Measurements from ENCODE around the gene TRAF5.
A peak's percentile ranks its signal among the peaks of the same experiment; 100 is the strongest.
"Not testable (repeated sequence)": the region's sequence is repeated elsewhere in the genome, so short reads cannot be mapped to it uniquely, and the experiment has no call there.

Gene TRAF5

DNA sequence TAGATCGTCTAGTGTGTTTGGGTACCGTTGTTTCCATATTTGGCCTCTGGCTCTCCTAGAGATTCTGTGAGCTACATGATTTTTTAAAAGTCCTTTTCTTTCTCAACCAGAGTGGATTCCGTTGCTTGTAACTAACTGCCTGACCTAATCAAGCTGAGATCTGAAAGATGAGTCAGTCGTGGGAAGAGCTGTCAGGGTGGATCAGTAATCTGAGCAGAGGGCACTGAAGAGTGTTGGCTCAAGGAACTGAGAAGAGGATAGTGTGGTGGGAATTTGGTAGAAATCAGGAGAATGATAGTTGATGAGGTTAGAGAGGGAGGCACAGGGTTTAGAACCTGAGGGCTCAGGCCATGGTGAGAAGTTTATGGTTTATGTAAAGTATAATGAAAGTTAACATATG is 52.2 kb downstream of the TRAF5 start:
- DNase-seq (ENCODE audit: low spot score), result no peak

- no peak for DNase-seq (ENCODE audit: low spot score)
These were observed 52.8 kb downstream of the TRAF5 start for GRCh38 chr1:211379446-211379845.

- DNase-seq (ENCODE audit: low spot score), result no peak
These were observed 55.0 kb downstream of the TRAF5 start for GRCh38 chr1:211381481-211382181.

DNA sequence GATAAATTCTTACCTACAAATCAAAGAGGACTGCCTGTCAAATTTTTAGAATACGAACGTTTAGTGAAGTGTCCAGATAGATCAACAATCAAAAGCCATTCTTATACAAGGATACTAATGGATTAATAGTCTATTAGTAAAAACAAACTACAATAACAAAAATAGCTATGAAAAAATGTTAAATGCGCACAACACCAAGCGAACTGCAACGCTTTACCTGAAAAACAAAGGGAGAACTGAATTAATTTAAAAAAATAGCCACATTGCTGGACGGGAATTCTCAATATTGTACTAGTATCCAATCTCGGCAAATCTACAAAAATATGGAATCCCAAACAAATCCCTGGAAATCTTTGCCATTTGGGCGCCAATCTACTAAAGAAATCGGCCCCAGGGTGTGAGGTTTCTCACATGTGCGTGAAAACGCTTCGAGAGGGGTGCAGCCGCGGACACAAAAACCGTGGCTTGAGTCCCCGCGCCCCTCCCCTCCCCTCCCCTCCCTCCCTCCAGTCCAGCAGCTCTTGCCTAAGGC is 55.6 kb downstream of the TRAF5 start:
- DNase-seq (ENCODE audit: low spot score), result no peak

DNA sequence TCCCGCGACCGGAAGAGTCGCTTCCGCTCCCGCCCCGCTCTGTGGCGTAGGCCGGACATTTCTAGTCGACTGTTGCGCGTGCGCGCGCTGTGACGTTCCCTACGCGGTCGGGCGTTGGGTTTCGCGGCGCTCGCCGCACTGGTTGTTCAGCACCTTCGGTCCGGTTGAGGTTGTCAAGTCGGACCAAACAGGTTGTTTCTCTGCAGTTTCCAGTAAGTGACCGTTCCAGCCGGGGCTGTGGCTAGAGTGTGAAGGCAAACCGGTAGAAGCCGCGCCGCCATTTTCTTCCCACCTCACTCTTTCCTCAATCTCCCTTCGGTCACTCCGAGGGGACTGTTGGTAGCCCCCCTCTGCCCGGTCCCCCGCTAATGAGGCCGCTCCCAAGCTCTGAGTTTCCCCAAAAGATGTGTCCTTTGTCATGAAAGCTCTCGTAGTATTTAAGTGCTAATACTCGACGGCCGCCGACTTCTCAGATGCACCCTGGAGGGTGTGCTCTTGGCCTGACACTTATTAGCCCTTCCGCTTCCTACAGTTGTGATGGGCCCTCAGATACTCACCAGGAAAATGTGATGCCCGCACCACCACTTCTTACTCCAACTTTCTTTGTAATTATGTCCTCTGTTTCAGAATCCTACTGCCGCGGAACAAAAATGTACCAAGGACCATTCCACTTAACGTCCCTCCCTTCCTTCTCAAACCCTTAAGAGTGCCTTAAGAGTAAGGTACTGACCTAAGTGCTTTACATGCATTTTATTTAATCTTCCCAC is 56.3 kb downstream of the TRAF5 start:
- DNase-seq (ENCODE audit: low spot score), result peak; percentile 92

GRCh38 chr1:211384524-211384923 is 57.9 kb downstream of the TRAF5 start:
- no peak for DNase-seq (ENCODE audit: low spot score)

DNA sequence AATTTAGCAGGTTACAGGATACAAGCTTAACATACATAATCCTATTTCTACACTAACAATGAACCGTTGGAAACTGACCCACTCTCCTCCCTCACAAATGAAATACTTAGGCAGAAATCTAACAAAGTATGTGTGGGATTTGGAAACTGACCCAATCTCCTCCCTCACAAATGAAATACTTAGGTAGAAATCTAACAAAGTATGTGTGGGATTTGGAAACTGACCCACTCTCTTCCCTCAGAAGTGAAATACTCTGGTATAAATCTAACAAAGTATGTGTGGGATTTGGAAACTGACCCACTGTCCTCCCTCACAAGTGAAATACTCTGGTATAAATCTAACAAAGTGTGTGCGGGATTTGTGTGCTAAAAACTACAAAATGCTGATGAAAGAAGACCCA is 60.3 kb downstream of the TRAF5 start:
- DNase-seq (ENCODE audit: low spot score), result no peak

DNA sequence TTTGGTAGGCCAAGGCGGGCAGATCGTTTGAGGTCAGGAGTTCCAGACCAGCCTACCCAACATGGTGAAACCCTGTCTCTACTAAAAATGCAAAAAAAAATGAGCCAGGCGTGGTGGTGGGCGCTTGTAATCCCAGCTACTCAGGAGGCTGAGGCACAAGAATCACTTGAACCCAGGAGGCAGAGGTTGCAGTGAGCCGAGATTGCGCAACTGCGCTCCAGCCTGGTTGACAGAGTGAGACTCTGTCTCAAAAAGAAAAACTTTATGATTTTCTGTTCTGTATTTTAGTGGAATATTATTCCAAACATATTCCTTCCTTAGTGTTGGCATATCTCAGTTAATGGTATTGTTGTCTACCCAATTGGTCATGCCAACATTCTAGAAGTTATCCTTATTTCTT is 64.2 kb downstream of the TRAF5 start:
- not testable (repeated sequence) for DNase-seq (ENCODE audit: low spot score)

- no peak for DNase-seq (ENCODE audit: low spot score)
These were observed 66.6 kb downstream of the TRAF5 start for GRCh38 chr1:211393203-211393602.

DNA sequence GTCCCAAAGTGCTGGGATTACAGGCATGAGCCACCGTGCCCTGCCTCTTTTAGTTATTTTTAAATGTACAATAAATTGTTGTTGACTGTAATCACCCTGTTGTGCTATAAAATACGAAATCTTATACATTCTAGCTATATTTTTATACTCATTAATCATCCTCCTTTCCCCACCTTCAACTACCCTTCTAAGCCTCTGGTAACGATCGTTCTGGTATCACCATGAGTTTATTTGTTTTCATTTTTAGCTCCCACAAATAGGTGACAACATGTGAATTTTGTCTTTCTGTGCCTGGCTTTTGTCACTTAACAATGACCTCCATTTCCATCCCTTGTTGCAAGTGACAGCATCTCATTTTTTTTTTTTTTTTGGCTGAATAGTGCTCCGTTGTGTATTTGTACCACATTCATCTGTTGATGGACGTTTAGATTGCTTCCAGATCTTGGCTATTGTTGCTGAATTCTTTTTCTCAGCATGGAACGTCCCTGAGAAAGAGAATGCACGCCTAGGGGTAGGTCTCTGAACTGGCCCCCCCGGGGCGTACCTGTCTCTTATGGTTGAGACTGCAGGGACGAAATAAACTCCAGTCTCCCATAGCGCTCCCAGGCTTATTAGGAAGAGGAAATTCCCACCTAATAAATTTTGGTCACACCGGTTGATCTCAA is 71.8 kb downstream of the TRAF5 start:
- not testable (repeated sequence) for DNase-seq (ENCODE audit: low spot score)

DNA sequence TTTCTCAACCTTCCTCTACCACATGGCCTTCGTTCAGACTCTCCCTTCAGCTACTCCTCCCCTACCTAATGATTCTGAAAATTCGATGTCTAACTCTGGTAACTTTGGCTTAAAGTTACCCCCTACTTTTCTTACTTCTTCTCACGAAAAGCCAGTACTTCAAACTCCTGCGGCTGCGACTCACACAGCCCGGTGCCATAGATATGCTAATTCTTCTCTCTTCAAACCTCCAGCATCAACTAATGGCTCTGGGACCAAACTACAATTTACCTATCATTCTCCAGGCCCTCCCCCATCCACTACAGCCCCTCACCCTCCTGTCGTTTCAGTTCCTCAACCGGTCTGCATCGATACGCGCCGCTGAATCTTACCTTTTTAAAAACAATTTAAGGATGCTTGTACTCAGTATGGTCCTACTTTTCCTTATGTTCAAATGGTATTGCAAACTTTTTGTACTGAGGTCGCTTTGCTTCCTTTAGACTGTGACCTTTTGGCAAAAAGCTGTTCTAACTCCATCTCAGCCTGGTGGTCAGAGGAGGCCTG is 73.3 kb downstream of the TRAF5 start:
- not testable (repeated sequence) for DNase-seq (ENCODE audit: low spot score)

- not testable (repeated sequence) for DNase-seq (ENCODE audit: low spot score)
These were observed 75.1 kb downstream of the TRAF5 start for GRCh38 chr1:211401751-211402150.

GRCh38 chr1:211406086-211406485 is 79.5 kb downstream of the TRAF5 start:
- DNase-seq (ENCODE audit: low spot score), result not testable (repeated sequence)

DNA sequence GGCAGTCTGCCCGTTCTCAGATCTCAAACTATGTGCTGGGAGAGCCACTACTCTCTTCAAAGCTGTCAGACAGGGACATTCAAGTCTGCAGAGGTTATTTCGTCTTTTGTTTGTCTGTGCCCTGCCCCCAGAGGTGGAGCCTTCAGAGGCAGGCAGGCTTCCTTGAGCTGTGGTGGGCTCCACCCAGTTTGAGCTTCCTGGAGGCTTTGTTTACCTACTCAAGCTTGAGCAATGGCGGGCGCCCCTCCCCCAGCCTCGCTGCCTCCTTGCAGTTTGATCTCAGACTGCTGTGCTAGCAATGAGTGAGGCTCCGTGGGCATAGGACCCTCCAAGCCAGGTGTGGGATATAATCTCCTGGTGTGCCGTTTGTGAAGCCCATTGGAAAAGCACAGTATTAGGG is 81.1 kb downstream of the TRAF5 start:
- peak; percentile 49 for DNase-seq (ENCODE audit: low spot score)

GRCh38 chr1:211411639-211412038 is 85.0 kb downstream of the TRAF5 start:
- DNase-seq (ENCODE audit: low spot score), result no peak

DNA sequence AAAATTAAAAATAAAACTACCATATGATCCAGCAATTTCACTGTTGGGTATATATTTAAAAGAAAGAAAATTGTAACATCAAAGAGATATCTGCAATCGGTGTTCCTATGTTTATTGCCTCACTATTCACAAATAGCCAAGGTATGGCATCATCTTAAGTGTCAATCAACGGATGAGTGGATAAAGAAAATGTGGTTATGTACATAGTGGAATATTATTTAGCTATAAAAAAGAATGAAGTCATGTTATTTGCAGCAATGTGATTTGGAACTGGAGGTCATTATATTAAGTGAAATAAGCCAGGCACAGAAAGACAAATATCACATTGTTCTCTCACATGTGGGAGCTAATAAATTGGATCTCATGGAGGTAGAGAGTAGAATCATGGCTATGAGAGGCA is 89.1 kb downstream of the TRAF5 start:
- no peak for DNase-seq (ENCODE audit: low spot score)

GRCh38 chr1:211416246-211416627 is 89.6 kb downstream of the TRAF5 start:
- DNase-seq (ENCODE audit: low spot score), result peak; percentile 1

DNA sequence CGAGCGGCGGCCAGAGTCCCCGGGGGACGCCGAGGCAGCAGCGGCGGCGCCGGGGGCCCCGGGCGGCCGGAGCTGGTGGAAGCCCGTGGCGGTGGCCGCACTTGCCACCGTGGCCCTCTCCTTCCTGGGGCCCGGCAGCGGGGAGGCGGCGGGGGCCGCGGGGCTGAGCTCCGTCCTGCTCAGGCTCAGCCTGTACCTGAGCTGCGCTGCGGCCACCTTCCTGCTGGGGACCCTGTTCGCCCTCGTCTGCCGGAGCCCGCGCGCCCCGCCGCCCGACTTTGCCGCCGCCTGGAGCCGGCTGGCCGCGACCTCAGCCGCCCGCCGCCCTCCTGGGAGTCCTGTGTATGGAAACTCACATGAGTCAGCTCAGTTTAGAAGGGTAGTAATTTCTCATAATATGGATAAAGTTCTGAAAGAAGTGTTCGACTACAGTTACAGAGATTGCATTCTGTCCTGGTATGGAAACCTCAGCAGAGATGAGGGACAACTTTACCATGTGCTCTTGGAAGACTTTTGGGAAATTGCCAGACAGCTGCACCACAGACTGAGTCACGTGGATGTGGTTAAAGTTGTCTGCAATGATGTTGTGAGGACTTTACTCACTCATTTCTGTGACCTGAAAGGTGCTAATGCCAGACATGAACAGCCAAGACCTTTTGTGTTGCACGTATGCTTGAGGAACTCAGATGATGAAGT is 90.1 kb downstream of the TRAF5 start:
- peak; percentile 19 for DNase-seq (ENCODE audit: low spot score)

- no peak for DNase-seq (ENCODE audit: low spot score)
These were observed 93.8 kb downstream of the TRAF5 start for GRCh38 chr1:211420389-211420788.

GRCh38 chr1:211420845-211421454 is 94.3 kb downstream of the TRAF5 start:
- DNase-seq (ENCODE audit: low spot score), result no peak

DNA sequence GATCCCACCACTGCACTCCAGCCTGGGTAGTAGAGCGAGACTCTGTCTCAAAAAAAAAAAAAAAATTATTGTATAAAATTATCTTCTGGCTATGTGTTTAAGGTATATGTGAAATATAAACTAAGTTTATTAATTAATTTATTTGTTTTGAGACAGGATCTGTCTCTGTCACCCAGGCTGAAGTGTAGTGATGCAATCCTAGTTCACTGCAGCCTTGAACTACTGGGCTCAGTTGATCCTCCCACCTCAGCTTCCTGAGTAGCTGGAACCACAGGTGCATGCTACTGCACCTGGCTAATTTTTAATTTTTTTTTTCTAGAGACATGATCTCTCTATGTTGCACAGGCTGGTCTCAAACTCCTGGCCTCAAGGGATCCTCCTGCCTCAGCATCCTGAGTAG is 97.4 kb downstream of the TRAF5 start:
- DNase-seq (ENCODE audit: low spot score), result no peak

Measured in LoVo (cell line).